Ishikawa (cell line): Measurements from ENCODE around the gene R3HDML.

Source experiments
- CEBPB ChIP-seq: IDR thresholded peaks from 2 replicates; pipeline ENCODE4 v1.6.1; 2012
- CREB1 ChIP-seq: IDR thresholded peaks from 2 replicates; pipeline ENCODE4 v1.6.1; 2012; ENCODE audit warnings: low read depth
- EGR1 ChIP-seq: IDR thresholded peaks from 2 replicates; pipeline ENCODE4 v1.6.1; 2012
- EP300 ChIP-seq: IDR thresholded peaks from 2 replicates; pipeline ENCODE4 v1.6.1; 2012; ENCODE audit warnings: borderline replicate concordance
- FOXM1 ChIP-seq: IDR thresholded peaks from 2 replicates; pipeline ENCODE4 v1.6.1; 2012; ENCODE audit warnings: low read depth, borderline replicate concordance
- MAX ChIP-seq: IDR thresholded peaks from 2 replicates; pipeline ENCODE4 v1.6.1; 2012
- RAD21 ChIP-seq: IDR thresholded peaks from 2 replicates; pipeline ENCODE4 v1.6.1; 2012; ENCODE audit warnings: low read depth
- REST ChIP-seq: IDR thresholded peaks from 2 replicates; pipeline ENCODE4 v1.6.1; 2012; ENCODE audit warnings: low read depth, mild to moderate bottlenecking
- TAF1 ChIP-seq: IDR thresholded peaks from 2 replicates; pipeline ENCODE4 v1.6.1; 2012; ENCODE audit warnings: low read depth, mild to moderate bottlenecking
- TCF12 ChIP-seq: IDR thresholded peaks from 2 replicates; pipeline ENCODE4 v1.6.1; 2012; ENCODE audit warnings: low read depth
- TEAD4 ChIP-seq: IDR thresholded peaks from 2 replicates; pipeline ENCODE4 v1.6.1; 2012
- USF1 ChIP-seq: IDR thresholded peaks from 2 replicates; pipeline ENCODE4 v1.6.1; 2012
- YY1 ChIP-seq: IDR thresholded peaks from 2 replicates; pipeline ENCODE4 v1.6.1; 2012; ENCODE audit warnings: low read depth
- ZBTB7A ChIP-seq: IDR thresholded peaks from 2 replicates; pipeline ENCODE4 v1.6.1; 2012; ENCODE audit warnings: low read depth

The R3HDML gene

GRCh38 chr20:44398335-44398734 is 61.5 kb downstream of the R3HDML start:
- TF ChIP-seq EP300 (no peak), FOXM1 (no peak), CREB1 (no peak), MAX (no peak), TEAD4 (no peak), USF1 (no peak), CEBPB (no peak), EGR1 (no peak), YY1 (no peak)

- TF ChIP-seq TCF12 (no peak), RAD21 (no peak), TAF1 (no peak), YY1 (no peak), EGR1 (no peak), FOXM1 (no peak), TEAD4 (no peak), REST (no peak)
Observed at GRCh38 chr20:44399446-44399845, 62.6 kb downstream of the R3HDML start.

- no peak for TF ChIP-seq ZBTB7A
- no peak for TF ChIP-seq YY1
Observed at GRCh38 chr20:44400671-44400969, 63.8 kb downstream of the R3HDML start.
